ENCODE data around the gene MEIOSIN. TPM values are rescaled to one million over a fixed set of nuclear protein-coding genes. Genes with fewer than 3 reads are reported as not detected.

Gene MEIOSIN
- total and polyA plus RNA-seq, 2 of the 13 experiments (the other 11 are each of a cell fraction or from before 2014, with no cell fraction given), result not detected

- TF ChIP-seq FOXK2 (IDR thresholded peaks at IDR 0.05), result no peak; the same call in 1 of the 2 replicates
- TF ChIP-seq NR3C1 (CRISPR knock-in tag; IDR thresholded peaks at IDR 0.05), result no peak
- TF ChIP-seq ZNF788 (CRISPR knock-in tag; IDR thresholded peaks at IDR 0.05; ENCODE audit: borderline replicate concordance), result peak; percentile 64; the same call in 1 of the 2 replicates
- peak; percentile 46; the same call in 1 of the 2 replicates for TF ChIP-seq TGIF2 (CRISPR knock-in tag; IDR thresholded peaks at IDR 0.05)
- TF ChIP-seq SPEN (CRISPR knock-in tag; IDR thresholded peaks at IDR 0.05; ENCODE audit: low read depth), result peak; percentile 76; the same call in 1 of the 2 replicates
- peak; percentile 19; the same call in 1 of the 2 replicates for TF ChIP-seq ZNF317 (CRISPR knock-in tag; IDR thresholded peaks at IDR 0.05)
- TF ChIP-seq RARA (CRISPR knock-in tag; IDR thresholded peaks at IDR 0.05), result peak; percentile 7; the same call in 1 of the 2 replicates
- TF ChIP-seq ELF1 (CRISPR knock-in tag; IDR thresholded peaks at IDR 0.05), result peak; percentile 63
- peak; percentile 94 for TF ChIP-seq HNRNPLL (IDR thresholded peaks at IDR 0.05; ENCODE audit: low read depth, low read length, poor library complexity, severe bottlenecking)
- TF ChIP-seq KLF11 (CRISPR knock-in tag; IDR thresholded peaks at IDR 0.05), result no peak; the same call in 1 of the 2 replicates
- peak; percentile 20; the same call in 1 of the 2 replicates for TF ChIP-seq ZNF124 (CRISPR knock-in tag; IDR thresholded peaks at IDR 0.05)
- peak; percentile 18 for TF ChIP-seq SALL1 (CRISPR knock-in tag; IDR thresholded peaks at IDR 0.05)
- peak; percentile 88 for TF ChIP-seq ZFY (CRISPR knock-in tag; IDR thresholded peaks at IDR 0.05)
Observed at GRCh38 chr19:45692187-45693105, 40.8 kb upstream of the MEIOSIN start, which contains the start of gene QPCTL (continued).

Data from HepG2 (cell line).